GM11168 (cell line): ENCODE data around the gene IER3.

ENCODE experiments used
- in situ Hi-C: fragments of 300-500 bp; cut with MboI; formaldehyde crosslinking; loops from one replicate; pipeline ENCODE4 v1.12.0; 2022; ENCODE audit warnings: low sequenced_read_pairs; ENCODE audit not compliant: unreplicated experiment

IER3 gene

DNA sequence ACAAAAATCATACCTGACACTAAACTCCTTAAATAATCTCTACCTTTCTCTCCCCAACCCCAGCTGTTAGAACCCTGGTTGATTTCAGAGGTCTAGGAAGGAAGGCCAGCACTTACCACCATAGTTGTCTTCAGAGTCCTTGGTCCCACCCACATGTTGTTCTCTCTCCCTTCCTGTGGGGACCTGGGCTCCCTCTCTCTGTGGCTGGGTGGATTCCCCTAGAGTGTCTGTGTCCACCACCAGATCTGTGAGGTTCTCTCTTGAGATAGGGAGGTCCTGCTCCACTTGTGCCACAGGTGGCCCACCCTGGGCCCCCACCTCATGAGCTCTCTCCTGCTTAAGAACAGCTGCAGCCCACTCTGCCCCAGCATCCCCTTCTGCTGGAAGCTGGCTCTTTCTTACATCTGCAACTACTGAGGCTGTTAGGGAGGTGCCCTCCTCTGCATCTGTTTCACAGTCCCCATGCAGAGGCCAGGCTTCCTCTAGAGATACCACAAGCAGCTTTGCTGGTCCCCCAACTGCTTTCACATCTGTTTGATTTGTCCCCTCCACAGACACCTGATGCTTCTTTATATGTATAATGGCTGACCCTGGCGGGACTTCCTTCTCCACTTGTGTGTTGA, 32.5 kb downstream of the IER3 start:
- in situ Hi-C loops: no loop called here

DNA sequence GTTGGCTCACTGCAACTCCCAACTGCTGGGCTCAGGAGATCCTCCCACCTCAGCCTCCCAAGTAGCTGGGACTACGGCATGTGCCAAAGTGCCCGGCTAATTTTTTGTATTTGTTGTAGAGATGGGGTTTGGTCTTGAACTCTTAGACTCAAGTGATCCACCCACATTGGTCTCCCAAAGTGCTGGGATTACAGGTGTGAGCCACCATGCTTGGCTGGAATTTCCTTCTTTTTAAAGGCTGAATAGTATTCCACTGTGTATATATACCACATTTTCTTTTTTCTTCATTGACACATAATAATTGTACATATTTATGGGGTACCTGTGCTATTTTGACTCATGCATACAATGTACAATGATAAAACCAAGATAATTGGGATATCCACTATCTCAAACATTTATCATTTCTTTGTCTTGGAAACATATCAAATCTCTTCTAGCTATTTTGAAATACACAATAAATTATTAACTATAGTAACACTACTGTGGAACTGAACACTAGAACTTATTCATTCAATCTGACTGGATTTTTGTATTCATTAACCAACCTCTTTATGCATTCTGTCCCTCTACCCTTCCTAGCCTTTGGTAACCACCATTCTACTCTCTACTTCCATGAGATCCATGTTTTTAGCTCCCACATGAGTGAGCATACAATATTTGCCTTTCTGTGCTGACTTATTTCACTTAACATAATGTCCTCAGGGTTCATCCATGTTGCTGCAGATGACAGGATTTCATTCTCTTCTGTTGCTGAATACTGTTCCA, 35.1 kb downstream of the IER3 start:
- in situ Hi-C loops: no loop called here

DNA sequence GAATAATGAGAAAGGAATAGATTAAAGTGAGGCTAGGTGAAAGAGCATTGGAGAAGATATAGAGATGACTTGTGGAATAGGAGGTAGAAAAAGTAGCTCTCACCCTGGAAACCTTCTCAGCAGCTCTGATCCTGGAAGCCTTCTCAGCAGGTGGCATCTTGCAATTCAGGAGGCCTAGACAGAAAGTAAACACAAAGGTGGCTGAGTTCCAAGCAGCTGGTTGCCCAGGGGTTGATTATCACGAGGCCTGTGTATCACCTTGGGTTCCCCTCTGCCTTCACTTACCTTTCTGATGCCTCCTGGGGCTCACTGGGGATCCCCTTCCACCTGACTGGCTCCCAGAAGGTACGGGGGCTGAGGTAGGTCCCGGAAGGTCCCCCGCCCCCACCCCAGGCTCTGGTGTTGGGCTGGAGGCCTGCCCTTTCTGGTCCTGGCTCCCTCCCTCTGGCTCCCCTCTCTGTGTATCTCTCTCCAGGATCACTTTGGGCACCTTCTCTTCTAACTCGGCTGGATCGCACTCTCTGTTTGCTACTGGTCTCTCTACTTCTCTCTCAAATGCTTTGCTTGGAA, 37.0 kb downstream of the IER3 start:
- in situ Hi-C loops: no loop called here

DNA sequence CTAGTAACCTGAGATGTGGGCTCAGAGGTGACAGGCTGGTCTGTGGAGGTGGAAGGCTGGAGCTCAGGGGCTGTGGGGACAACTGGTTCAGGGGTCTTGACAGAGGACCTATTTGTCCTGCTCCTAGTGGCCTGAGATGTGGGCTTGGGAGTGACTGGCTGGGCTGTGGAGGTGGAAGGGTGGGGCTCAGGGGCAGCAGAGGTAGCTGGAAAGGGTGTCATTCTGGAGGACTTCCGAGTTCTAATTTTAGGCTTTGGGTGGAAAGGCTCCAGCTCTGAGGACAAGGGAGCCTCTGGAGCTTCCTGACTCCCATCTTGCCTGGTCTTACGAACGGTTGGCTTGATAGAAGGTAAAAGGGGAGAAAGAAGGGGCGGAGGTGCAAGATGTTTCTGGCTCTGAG, 38.7 kb downstream of the IER3 start:
- in situ Hi-C loops: no loop called here

DNA sequence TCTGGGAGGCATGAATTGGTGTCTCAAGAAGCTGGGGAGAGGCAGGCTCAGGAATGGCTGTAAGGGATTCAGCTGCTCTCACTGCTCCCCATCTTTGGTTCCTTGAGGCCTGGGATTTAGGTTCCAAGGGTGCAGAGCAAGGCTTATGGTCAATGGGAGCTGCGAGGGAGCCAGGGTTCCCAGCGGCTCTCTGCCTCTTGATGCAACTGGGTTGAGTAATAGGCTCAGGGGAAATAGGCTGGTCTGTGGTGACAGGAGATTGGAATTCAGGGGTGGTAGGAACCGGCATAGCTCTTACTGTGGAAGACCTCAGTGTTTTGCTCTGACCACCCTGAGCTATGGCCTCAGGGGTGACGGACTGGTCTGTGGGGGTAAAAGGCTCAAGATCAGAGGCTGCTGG, 40.5 kb downstream of the IER3 start:
- in situ Hi-C loops: no loop called here

DNA sequence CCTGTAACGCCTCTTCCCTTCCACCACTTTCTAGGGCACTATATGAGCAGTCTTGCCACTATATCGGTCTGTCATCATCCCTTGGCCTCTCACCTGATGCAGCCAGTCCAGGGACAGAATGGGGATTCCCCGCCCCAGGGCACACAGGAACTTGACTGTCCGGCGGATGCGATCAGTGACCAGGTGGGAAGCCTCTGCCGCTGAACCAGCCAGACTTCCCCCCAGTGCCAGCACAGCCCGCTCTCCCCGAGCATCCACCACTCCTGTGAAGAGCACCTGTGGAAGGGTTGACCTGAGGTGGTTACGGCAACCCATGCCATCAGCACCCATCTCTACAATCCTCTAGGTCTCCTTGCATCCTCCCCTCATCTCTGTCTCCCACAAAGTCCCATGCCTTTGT, 41.3 kb downstream of the IER3 start:
- in situ Hi-C loops: no loop called here

DNA sequence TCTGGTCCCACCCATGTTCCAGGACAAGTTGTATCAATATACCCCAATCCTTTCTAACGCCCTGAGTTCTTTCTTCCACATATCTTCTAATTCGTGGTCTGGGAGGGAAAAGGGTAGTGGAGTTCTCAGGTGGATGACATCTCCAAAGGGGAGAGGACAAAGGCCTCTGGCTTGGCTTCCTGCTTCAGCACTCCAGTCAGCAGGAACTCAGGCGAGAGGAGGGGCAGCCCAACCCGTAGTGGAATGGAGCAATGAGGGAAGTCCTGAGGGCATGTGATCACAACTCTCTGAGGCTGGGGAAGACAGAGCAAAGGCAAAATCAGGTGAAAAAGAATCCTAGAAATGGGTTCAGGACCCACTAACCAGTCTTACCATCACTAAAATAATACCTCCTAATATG, 44.0 kb downstream of the IER3 start:
- in situ Hi-C loops: no loop called here

DNA sequence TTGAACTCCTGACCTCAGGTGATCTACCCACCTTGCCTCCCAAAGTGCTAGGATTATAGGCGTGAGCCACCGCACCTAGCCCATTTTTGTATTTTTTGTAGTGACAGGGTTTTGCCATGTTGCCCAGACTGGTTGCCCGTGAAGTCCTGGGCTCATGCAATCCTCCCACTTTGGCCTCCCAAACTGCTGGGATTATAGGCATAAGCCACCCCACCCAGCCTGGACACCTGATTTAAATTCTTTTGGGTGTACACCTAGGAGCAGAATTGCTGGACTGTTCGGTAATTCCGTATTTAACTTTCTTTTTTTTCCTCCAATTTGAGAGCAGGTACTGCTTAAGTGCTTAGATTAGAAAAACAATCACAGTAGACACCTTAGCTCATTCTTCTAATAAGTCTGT, 47.9 kb downstream of the IER3 start:
- in situ Hi-C loops: no loop called here
